ENCODE results near the gene TEDC1. TPM values are rescaled to one million over a fixed set of nuclear protein-coding genes. Genes with fewer than 3 reads are reported as not detected.

Gene TEDC1
- polyA plus RNA-seq, 1 of the 3 experiments (the other 2 are of a cell fraction): 13.4 TPM

- no peak overlapping the region for H3K4me3 ChIP-seq (ENCODE audit: low read depth in 2 of 2, low read length in 1 of 2)
- 85% methylated on average over 16 of the region's 20 CpGs for WGBS (ENCODE audit: low lambda C conversion rate)
- no peak overlapping the region for H3K9ac ChIP-seq
- H3K36me3 ChIP-seq (replicated peaks in 1 of 2; ENCODE audit: control insufficient read depth in 1 of 2, insufficient read depth in 2 of 2, low read length in 1 of 2): no peaks in the 10 kb centered on the region
- H3K9me3 ChIP-seq: no peaks in the 10 kb centered on the region
- no peak overlapping the region for H3K27ac ChIP-seq (ENCODE audit: low read depth in 2 of 2, low read length in 1 of 2)
- H2AFZ ChIP-seq (ENCODE audit: low read depth): no peak overlapping the region
- no peaks in the 10 kb centered on the region for H3K27me3 ChIP-seq (ENCODE audit: insufficient read depth)
- H3K79me2 ChIP-seq (ENCODE audit: insufficient read depth): peaks cover 13% of the 10 kb centered on the region; the same call in 1 of the 2 replicates
- H3K9me2 ChIP-seq: no peaks in the 10 kb centered on the region
- no peak for DNase-seq
- H4K20me1 ChIP-seq (ENCODE audit: insufficient read depth): peaks cover 11% of the 10 kb centered on the region; the same call in 1 of the 2 replicates
- no peaks in the 10 kb centered on the region for H3F3A ChIP-seq (replicated peaks; ENCODE audit: insufficient read depth)
- no peak overlapping the region for H3K4me2 ChIP-seq
- CTCF ChIA-PET: interaction anchor here (0.6 to 5.9 kb wide), 9 partner anchors 11 to 403 kb away, joined by 3 to 135 read pairs (median 5); partner anchors contain the start of gene TMEM121
- TF ChIP-seq RXRA (IDR thresholded peaks at IDR 0.05; ENCODE audit: borderline replicate concordance, low read depth) (no peak), TEAD4 (IDR thresholded peaks at IDR 0.05; ENCODE audit: borderline replicate concordance, insufficient read depth) (no peak), JUND (IDR thresholded peaks at IDR 0.05) (no peak), PBX3 (IDR thresholded peaks at IDR 0.05) (no peak), EP300 (IDR thresholded peaks at IDR 0.05; ENCODE audit: borderline replicate concordance in 1 of 2, low read depth in 1 of 2, low read length in 1 of 2) (no peak), FOXJ3 (CRISPR knock-in tag; IDR thresholded peaks at IDR 0.05) (no peak), CHD2 (IDR thresholded peaks at IDR 0.05; ENCODE audit: low read length, partially characterized antibody) (no peak), SIN3A (IDR thresholded peaks at IDR 0.05; ENCODE audit: borderline replicate concordance, low read depth, low read length) (no peak), ZBTB33 (IDR thresholded peaks at IDR 0.05; ENCODE audit: borderline replicate concordance, low read depth) (no peak), REST (IDR thresholded peaks at IDR 0.05; ENCODE audit: low read depth, low read length) (no peak)
- H3K4me1 ChIP-seq (ENCODE audit: control insufficient read depth in 1 of 2, insufficient read depth in 2 of 2, low read depth in 1 of 2, low read length in 1 of 2): peaks cover 5 to 19% of the 10 kb centered on the region in 2 experiments; a peak in 2 of 4 replicates
- POLR2A ChIA-PET: no interaction called here
Observed at GRCh38 chr14:105492971-105493871, 2.2 kb downstream of the TEDC1 start.

Measured in SK-N-SH (cell line).